22Rv1 (cell line): ENCODE results near the gene TRERF1.

ENCODE experiments used
- H3K27ac ChIP-seq: fragments of 450-650 bp; 2 replicates; pipeline ENCODE4 v1.5.1; 2017
- CTCF ChIP-seq: fragments of 450-650 bp; IDR thresholded peaks from 2 replicates; pipeline ENCODE4 v1.5.1; 2017; ENCODE audit warnings: mild to moderate bottlenecking
- ZFX ChIP-seq: fragments of 450-650 bp; IDR thresholded peaks from 2 replicates; pipeline ENCODE4 v1.6.1; 2017; ENCODE audit warnings: antibody characterized with exemption, borderline replicate concordance

The TRERF1 gene

GRCh38 chr6:42383421-42384205 is 68.1 kb downstream of the TRERF1 start:
- TF ChIP-seq CTCF (no peak), ZFX (no peak)
- H3K27ac ChIP-seq = no peak overlapping the region

- H3K27ac ChIP-seq = no peak overlapping the region
- no peak for TF ChIP-seq CTCF
- no peak for TF ChIP-seq ZFX
These were observed 69.9 kb downstream of the TRERF1 start for GRCh38 chr6:42381850-42382249.

- TF ChIP-seq CTCF (no peak), ZFX (no peak)
- H3K27ac ChIP-seq = no peak overlapping the region
These were observed 71.3 kb downstream of the TRERF1 start for GRCh38 chr6:42380228-42380979.

GRCh38 chr6:42378536-42378935 is 73.2 kb downstream of the TRERF1 start:
- no peak overlapping the region for H3K27ac ChIP-seq
- no peak for TF ChIP-seq ZFX
- no peak for TF ChIP-seq CTCF

- no peak overlapping the region for H3K27ac ChIP-seq
These were observed 73.6 kb downstream of the TRERF1 start for GRCh38 chr6:42378125-42378524.

GRCh38 chr6:42375007-42375635 is 76.6 kb downstream of the TRERF1 start:
- H3K27ac ChIP-seq = no peak overlapping the region
- no peak for TF ChIP-seq CTCF
- TF ChIP-seq ZFX = no peak

More at GRCh38 chr6:42378125-42378524, 73.6 kb downstream of the TRERF1 start:
- TF ChIP-seq ZFX = no peak
- TF ChIP-seq CTCF = no peak
